ENCODE measurements around the gene ITPKB. TPM values are rescaled to one million over a fixed set of nuclear protein-coding genes. Genes with fewer than 3 reads are reported as not detected.
A peak's percentile ranks its signal among the peaks of the same experiment; 100 is the strongest.
"Not testable (repeated sequence)": the region's sequence is repeated elsewhere in the genome, so short reads cannot be mapped to it uniquely, and the experiment has no call there.

ITPKB gene
- total and polyA plus RNA-seq, 4 donors: 2.1 to 31.8 (median 11.7) TPM

GRCh38 chr1:226779561-226779960 is 40.5 kb upstream of the ITPKB start:
- ATAC-seq (ENCODE audit: low FRiP score) (no peak), DNase-seq (no peak)
- Histone ChIP-seq H3K27me3 (ENCODE audit: control insufficient read depth in 1 of 2, insufficient read depth in 2 of 2, low read length in 1 of 2) (no peaks in the 10 kb centered on the region), H3K36me3 (ENCODE audit: control insufficient read depth in 1 of 2, insufficient read depth in 2 of 2, low read length in 1 of 2) (no peaks in the 10 kb centered on the region), H3K9me3 (ENCODE audit: control insufficient read depth, low read length) (no peaks in the 10 kb centered on the region), H3K4me3 (ENCODE audit: low read length in 2 of 2) (no peak overlapping the region), H3K4me1 (ENCODE audit: control insufficient read depth in 1 of 2, insufficient read depth in 2 of 2, low read length in 2 of 2) (peaks cover 0 to 3% of the 10 kb centered on the region in 2 donors), H3K27ac (ENCODE audit: low read depth in 1 of 2, low read length in 2 of 2) (no peak overlapping the region)
- intact Hi-C loops (cut with DNase I): no loop called here
- WGBS, 2 donors: 94 to 95% methylated on average over 10 of the region's 10 CpGs

DNA sequence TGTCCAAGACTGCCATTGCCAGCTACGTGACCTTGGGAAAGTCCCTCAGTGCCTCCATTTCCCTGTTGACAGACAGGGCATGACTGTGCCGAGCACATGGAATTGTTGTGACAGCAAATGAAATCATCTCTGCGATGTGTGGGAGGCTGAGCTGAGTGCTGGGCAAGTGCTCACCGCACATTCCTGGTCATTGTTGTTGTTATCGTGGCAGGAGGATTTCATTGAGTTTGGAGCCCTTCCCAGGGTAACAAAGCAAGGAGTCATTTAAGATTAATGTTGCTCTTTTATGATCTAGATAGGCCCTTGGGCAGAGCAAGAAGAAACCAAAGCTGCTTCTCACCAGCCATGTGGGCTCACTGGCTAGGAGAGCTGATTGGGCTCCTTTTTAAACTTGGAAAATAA is 39.6 kb upstream of the ITPKB start:
- H3K9me3 ChIP-seq (ENCODE audit: control insufficient read depth, low read length): no peaks in the 10 kb centered on the region
- H3K4me1 ChIP-seq (ENCODE audit: control insufficient read depth in 1 of 2, insufficient read depth in 2 of 2, low read length in 2 of 2): peaks cover 0 to 3% of the 10 kb centered on the region in 2 donors
- peak overlapping the region in 1 of 2 donors; percentile 23 for H3K27ac ChIP-seq (ENCODE audit: low read depth in 1 of 2, low read length in 2 of 2)
- H3K36me3 ChIP-seq (ENCODE audit: control insufficient read depth in 1 of 2, insufficient read depth in 2 of 2, low read length in 1 of 2): no peaks in the 10 kb centered on the region
- ATAC-seq (ENCODE audit: low FRiP score) (peak; percentile 46), DNase-seq (peak; percentile 53 to 78)
- intact Hi-C loops (cut with DNase I): no loop called here
- H3K4me3 ChIP-seq (ENCODE audit: low read length in 2 of 2): no peak overlapping the region
- H3K27me3 ChIP-seq (ENCODE audit: control insufficient read depth in 1 of 2, insufficient read depth in 2 of 2, low read length in 1 of 2): no peaks in the 10 kb centered on the region
- WGBS, 2 donors: 5 to 6% methylated on average over 5 of the region's 5 CpGs

DNA sequence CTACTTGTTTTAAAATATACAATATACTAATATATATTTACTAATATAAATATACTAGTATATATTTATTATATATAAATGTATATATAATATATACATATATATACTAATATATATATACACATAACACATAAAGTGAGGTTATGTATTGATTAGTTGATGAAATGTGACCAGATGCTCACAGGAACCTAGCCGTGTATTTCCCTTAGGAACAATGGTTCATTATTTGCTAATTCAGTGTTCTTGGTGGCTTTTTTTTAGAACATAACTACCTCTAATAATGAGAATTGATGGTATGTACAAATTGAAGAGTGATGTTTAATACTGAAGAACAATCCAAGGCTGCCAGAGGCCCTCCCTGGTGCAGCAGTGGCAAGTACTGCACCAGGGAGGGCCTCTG is 37.9 kb upstream of the ITPKB start:
- intact Hi-C loops (cut with DNase I): no loop called here
- H3K36me3 ChIP-seq (ENCODE audit: control insufficient read depth in 1 of 2, insufficient read depth in 2 of 2, low read length in 1 of 2): no peaks in the 10 kb centered on the region
- H3K9me3 ChIP-seq (ENCODE audit: control insufficient read depth, low read length): no peaks in the 10 kb centered on the region
- peaks cover 0 to 3% of the 10 kb centered on the region in 2 donors for H3K4me1 ChIP-seq (ENCODE audit: control insufficient read depth in 1 of 2, insufficient read depth in 2 of 2, low read length in 2 of 2)
- DNase-seq (no peak), ATAC-seq (ENCODE audit: low FRiP score) (no peak)
- no peak overlapping the region for H3K27ac ChIP-seq (ENCODE audit: low read depth in 1 of 2, low read length in 2 of 2)
- H3K27me3 ChIP-seq (ENCODE audit: control insufficient read depth in 1 of 2, insufficient read depth in 2 of 2, low read length in 1 of 2): no peaks in the 10 kb centered on the region
- H3K4me3 ChIP-seq (ENCODE audit: low read length in 2 of 2): no peak overlapping the region
- WGBS, 2 donors: 97 to 100% methylated on average over 1 of the region's 1 CpG

DNA sequence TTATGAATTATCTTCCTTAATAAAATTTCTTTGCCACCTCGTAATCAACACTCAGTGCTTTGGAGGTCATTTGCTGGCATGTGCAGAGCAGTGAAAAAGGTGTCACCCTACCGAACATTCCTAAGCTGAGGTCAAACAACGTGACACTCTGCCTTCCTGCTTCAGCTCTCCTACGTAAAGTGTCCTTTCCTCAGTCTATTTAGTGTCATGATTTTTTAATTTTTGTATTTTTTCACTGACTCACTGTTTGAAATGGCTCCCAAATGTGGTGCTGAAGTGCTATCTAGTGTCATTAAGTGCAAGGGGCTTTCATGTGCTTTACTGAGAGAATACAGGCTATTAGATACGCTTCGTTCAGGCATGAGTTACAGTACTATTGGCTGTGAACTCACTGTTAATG is 37.0 kb upstream of the ITPKB start:
- no peak overlapping the region for H3K4me3 ChIP-seq (ENCODE audit: low read length in 2 of 2)
- H3K9me3 ChIP-seq (ENCODE audit: control insufficient read depth, low read length): no peaks in the 10 kb centered on the region
- no peak for ATAC-seq (ENCODE audit: low FRiP score)
- H3K4me1 ChIP-seq (ENCODE audit: control insufficient read depth in 1 of 2, insufficient read depth in 2 of 2, low read length in 2 of 2): peaks cover 0 to 3% of the 10 kb centered on the region in 2 donors
- no peaks in the 10 kb centered on the region for H3K27me3 ChIP-seq (ENCODE audit: control insufficient read depth in 1 of 2, insufficient read depth in 2 of 2, low read length in 1 of 2)
- no peak overlapping the region for H3K27ac ChIP-seq (ENCODE audit: low read depth in 1 of 2, low read length in 2 of 2)
- no peak for DNase-seq
- 95 to 97% methylated on average over 6 of the region's 6 CpGs for WGBS, 2 donors
- H3K36me3 ChIP-seq (ENCODE audit: control insufficient read depth in 1 of 2, insufficient read depth in 2 of 2, low read length in 1 of 2): no peaks in the 10 kb centered on the region
- intact Hi-C loops (cut with DNase I): no loop called here

DNA sequence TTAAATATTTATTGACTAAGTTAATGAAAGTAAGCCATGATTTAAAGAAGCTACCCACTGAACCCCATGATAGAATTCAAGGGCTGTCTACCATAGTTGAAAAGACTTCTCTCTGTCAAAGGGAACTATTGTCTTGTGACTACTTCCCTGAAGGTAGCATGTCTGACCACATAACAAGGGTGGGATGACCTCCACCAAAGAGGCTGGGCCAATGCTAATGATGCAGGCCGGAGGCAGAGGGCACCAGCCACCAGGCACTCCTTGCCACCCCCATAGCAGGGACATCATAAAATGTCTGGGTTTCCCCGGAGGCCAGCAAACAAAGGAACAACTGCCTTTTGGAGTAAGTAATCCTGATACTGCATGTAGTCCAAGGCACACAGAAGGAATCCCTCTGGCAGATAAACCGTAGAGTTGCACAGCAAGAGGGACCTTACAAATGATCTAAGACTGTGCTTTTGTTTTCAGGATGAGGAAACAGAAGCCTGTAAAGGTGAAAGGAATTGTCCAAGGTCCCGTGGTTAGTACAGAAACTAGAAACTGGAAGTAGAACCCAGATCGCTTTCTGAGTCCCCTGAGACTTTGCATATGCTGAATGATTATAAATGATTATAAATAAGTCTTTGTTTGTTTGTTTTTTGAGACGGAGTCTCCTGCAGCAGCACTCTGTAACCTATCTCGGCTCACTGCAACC is 33.5 kb upstream of the ITPKB start:
- H3K9me3 ChIP-seq (ENCODE audit: control insufficient read depth, low read length): no peaks in the 10 kb centered on the region
- intact Hi-C loops (cut with DNase I): no loop called here
- no peaks in the 10 kb centered on the region for H3K27me3 ChIP-seq (ENCODE audit: control insufficient read depth in 1 of 2, insufficient read depth in 2 of 2, low read length in 1 of 2)
- ATAC-seq (ENCODE audit: low FRiP score) (no peak), DNase-seq (no peak)
- H3K36me3 ChIP-seq (ENCODE audit: control insufficient read depth in 1 of 2, insufficient read depth in 2 of 2, low read length in 1 of 2): no peaks in the 10 kb centered on the region
- H3K27ac ChIP-seq (ENCODE audit: low read depth in 1 of 2, low read length in 2 of 2): no peak overlapping the region
- H3K4me3 ChIP-seq (ENCODE audit: low read length in 2 of 2): no peak overlapping the region
- H3K4me1 ChIP-seq (ENCODE audit: control insufficient read depth in 1 of 2, insufficient read depth in 2 of 2, low read length in 2 of 2): no peaks in the 10 kb centered on the region
- 90% methylated on average over 7 of the region's 7 CpGs for WGBS, 2 donors

DNA sequence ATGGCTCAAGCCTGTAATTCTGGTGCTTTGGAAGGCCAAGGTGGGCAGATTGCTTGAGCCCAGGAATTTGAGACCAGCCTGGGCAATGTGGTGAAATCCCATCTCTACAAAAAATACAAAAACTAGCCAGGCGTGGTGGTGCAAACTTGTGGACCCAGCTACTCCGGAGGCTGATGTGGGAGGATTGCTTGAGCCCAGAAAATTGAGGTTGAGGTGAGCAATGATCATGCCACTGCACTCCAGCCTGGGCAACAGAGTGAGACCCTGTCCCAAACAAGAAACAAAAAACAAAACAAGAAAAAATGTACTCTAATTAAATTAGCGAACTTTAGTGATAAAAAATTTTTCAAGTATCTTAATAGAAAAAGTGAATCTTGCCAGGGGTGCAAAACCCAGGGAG is 28.1 kb upstream of the ITPKB start:
- intact Hi-C loops (cut with DNase I); H3K4me3 ChIP-seq (ENCODE audit: low read length in 2 of 2); DNase-seq; H3K9me3 ChIP-seq (ENCODE audit: control insufficient read depth, low read length); H3K4me1 ChIP-seq (ENCODE audit: control insufficient read depth in 1 of 2, insufficient read depth in 2 of 2, low read length in 2 of 2); H3K36me3 ChIP-seq (ENCODE audit: control insufficient read depth in 1 of 2, insufficient read depth in 2 of 2, low read length in 1 of 2); ATAC-seq (ENCODE audit: low FRiP score); H3K27ac ChIP-seq (ENCODE audit: low read depth in 1 of 2, low read length in 2 of 2); H3K27me3 ChIP-seq (ENCODE audit: control insufficient read depth in 1 of 2, insufficient read depth in 2 of 2, low read length in 1 of 2): not testable (repeated sequence)
- WGBS, 2 donors: 95 to 97% methylated on average over 3 of the region's 3 CpGs

GRCh38 chr1:226766565-226766964 is 27.5 kb upstream of the ITPKB start:
- Histone ChIP-seq H3K27me3 (ENCODE audit: control insufficient read depth in 1 of 2, insufficient read depth in 2 of 2, low read length in 1 of 2) (no peaks in the 10 kb centered on the region), H3K9me3 (ENCODE audit: control insufficient read depth, low read length) (no peaks in the 10 kb centered on the region), H3K27ac (ENCODE audit: low read depth in 1 of 2, low read length in 2 of 2) (no peak overlapping the region), H3K4me1 (ENCODE audit: control insufficient read depth in 1 of 2, insufficient read depth in 2 of 2, low read length in 2 of 2) (no peaks in the 10 kb centered on the region), H3K4me3 (ENCODE audit: low read length in 2 of 2) (no peak overlapping the region), H3K36me3 (ENCODE audit: control insufficient read depth in 1 of 2, insufficient read depth in 2 of 2, low read length in 1 of 2) (no peaks in the 10 kb centered on the region)
- intact Hi-C loops (cut with DNase I): no loop called here
- DNase-seq (no peak), ATAC-seq (ENCODE audit: low FRiP score) (no peak)
- 76 to 82% methylated on average over 3 of the region's 3 CpGs for WGBS, 2 donors

DNA sequence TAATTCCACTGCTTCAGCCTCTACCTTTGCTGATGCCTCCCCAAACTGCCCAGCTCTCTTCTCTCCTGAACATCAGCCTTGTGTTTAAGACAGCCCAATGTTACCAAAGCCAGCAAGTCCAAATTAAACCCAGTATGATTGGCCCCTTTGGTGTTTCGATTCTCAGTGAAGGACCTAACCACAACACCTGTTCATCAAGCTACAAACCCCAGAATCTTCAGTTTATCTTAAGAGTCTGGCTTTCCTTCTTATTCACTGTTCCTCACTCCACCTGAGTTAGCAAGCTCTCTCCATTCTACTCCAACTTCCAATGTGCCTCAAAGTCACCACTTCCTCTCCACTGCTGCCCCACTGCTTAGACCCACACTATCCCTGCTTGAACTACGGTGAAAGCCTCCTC is 25.5 kb upstream of the ITPKB start:
- 90 to 96% methylated on average over 2 of the region's 2 CpGs for WGBS, 2 donors

GRCh38 chr1:226763905-226764264 is 24.8 kb upstream of the ITPKB start:
- H3K9me3 ChIP-seq (ENCODE audit: control insufficient read depth, low read length): no peaks in the 10 kb centered on the region
- no peaks in the 10 kb centered on the region for H3K4me1 ChIP-seq (ENCODE audit: control insufficient read depth in 1 of 2, insufficient read depth in 2 of 2, low read length in 2 of 2)
- ATAC-seq (ENCODE audit: low FRiP score) (no peak), DNase-seq (no peak)
- no peak overlapping the region for H3K4me3 ChIP-seq (ENCODE audit: low read length in 2 of 2)
- intact Hi-C loops (cut with DNase I): no loop called here
- no peaks in the 10 kb centered on the region for H3K27me3 ChIP-seq (ENCODE audit: control insufficient read depth in 1 of 2, insufficient read depth in 2 of 2, low read length in 1 of 2)
- WGBS, 2 donors: 51 to 53% methylated on average over 4 of the region's 4 CpGs
- H3K36me3 ChIP-seq (ENCODE audit: control insufficient read depth in 1 of 2, insufficient read depth in 2 of 2, low read length in 1 of 2): no peaks in the 10 kb centered on the region
- H3K27ac ChIP-seq (ENCODE audit: low read depth in 1 of 2, low read length in 2 of 2): no peak overlapping the region

More for the DNA sequence above, 25.5 kb upstream of the ITPKB start:
- H3K27me3 ChIP-seq (ENCODE audit: control insufficient read depth in 1 of 2, insufficient read depth in 2 of 2, low read length in 1 of 2): no peaks in the 10 kb centered on the region
- no peak for DNase-seq
- H3K4me1 ChIP-seq (ENCODE audit: control insufficient read depth in 1 of 2, insufficient read depth in 2 of 2, low read length in 2 of 2): no peaks in the 10 kb centered on the region
- intact Hi-C loops (cut with DNase I): no loop called here
- H3K36me3 ChIP-seq (ENCODE audit: control insufficient read depth in 1 of 2, insufficient read depth in 2 of 2, low read length in 1 of 2): no peaks in the 10 kb centered on the region
- H3K9me3 ChIP-seq (ENCODE audit: control insufficient read depth, low read length): no peaks in the 10 kb centered on the region
- no peak overlapping the region for H3K4me3 ChIP-seq (ENCODE audit: low read length in 2 of 2)
- no peak for ATAC-seq (ENCODE audit: low FRiP score)
- no peak overlapping the region for H3K27ac ChIP-seq (ENCODE audit: low read depth in 1 of 2, low read length in 2 of 2)
